VCaP (cell line): ENCODE measurements around the gene STARD9.

Source experiments
- H3K27ac ChIP-seq: fragments of 450-650 bp; 2 replicates; pipeline ENCODE4 v1.5.1; 2017
- TF ChIP-seq, protein P1 (sequence below): fragments of 450-650 bp; conservative IDR thresholded peaks from 2 replicates; pipeline ENCODE4 v1.5.1; 2017; ENCODE audit warnings: mild to moderate bottlenecking, moderate library complexity

The STARD9 gene

GRCh38 chr15:42730135-42730534, 154.7 kb downstream of the STARD9 start:
- H3K27ac ChIP-seq = no peak overlapping the region
- TF ChIP-seq, protein P1, sequence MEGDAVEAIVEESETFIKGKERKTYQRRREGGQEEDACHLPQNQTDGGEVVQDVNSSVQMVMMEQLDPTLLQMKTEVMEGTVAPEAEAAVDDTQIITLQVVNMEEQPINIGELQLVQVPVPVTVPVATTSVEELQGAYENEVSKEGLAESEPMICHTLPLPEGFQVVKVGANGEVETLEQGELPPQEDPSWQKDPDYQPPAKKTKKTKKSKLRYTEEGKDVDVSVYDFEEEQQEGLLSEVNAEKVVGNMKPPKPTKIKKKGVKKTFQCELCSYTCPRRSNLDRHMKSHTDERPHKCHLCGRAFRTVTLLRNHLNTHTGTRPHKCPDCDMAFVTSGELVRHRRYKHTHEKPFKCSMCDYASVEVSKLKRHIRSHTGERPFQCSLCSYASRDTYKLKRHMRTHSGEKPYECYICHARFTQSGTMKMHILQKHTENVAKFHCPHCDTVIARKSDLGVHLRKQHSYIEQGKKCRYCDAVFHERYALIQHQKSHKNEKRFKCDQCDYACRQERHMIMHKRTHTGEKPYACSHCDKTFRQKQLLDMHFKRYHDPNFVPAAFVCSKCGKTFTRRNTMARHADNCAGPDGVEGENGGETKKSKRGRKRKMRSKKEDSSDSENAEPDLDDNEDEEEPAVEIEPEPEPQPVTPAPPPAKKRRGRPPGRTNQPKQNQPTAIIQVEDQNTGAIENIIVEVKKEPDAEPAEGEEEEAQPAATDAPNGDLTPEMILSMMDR = no peak

- TF ChIP-seq, protein P1 = no peak
- no peak overlapping the region for H3K27ac ChIP-seq
Measured at GRCh38 chr15:42730536-42730935, 155.1 kb downstream of the STARD9 start.

DNA sequence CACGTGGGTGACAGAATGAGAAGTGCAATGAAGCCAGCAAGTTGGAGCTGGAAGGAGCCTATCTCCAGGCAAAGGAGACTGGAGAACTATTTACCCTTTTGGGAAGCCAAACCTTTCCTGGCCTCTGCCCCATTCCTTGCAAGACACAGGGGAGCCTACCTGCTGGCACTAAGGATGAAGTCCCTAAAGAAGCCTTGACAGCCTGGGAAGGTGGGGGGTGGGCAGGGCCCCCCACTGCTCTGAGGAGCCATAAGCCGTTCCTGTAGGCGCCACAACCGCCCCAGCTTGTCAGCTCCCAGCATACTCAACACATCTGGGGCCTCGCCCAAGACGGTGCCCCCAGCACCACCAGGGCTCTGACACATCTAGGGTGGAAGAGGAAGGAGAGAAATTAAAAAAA, 156.1 kb downstream of the STARD9 start:
- TF ChIP-seq, protein P1 = no peak
- no peak overlapping the region for H3K27ac ChIP-seq

- TF ChIP-seq, protein P1 = no peak
- H3K27ac ChIP-seq = no peak overlapping the region
Measured at GRCh38 chr15:42732095-42732827, 156.9 kb downstream of the STARD9 start.

GRCh38 chr15:42733027-42733426, 157.6 kb downstream of the STARD9 start:
- TF ChIP-seq, protein P1 = no peak
- no peak overlapping the region for H3K27ac ChIP-seq

GRCh38 chr15:42734076-42734672, 158.8 kb downstream of the STARD9 start:
- H3K27ac ChIP-seq = no peak overlapping the region
- TF ChIP-seq, protein P1 = no peak

GRCh38 chr15:42735382-42736165, 160.2 kb downstream of the STARD9 start:
- peak overlapping the region; percentile 81; the same call in 1 of the 2 replicates for H3K27ac ChIP-seq
- TF ChIP-seq, protein P1 = no peak
